Pancreas (tissue), 10 donors: ENCODE data around the gene SLCO2B1. TPM values are rescaled to one million over a fixed set of nuclear protein-coding genes. Genes with fewer than 3 reads are reported as not detected.
A peak's percentile ranks its signal among the peaks of the same experiment; 100 is the strongest.

Experiments used
- ATAC-seq, 4 donors: fragments of 200-7000 bp; cut with Tn5 transposase; one replicate each; pipeline versions ENCODE4 v1.8.0 to v1.9.1; 2020; ENCODE audit warnings: mild to moderate bottlenecking in 4 of 4, moderate library complexity in 4 of 4
- DNase-seq, 6 donors: peaks; one replicate each; pipeline ENCODE4 v3.0.0-alpha.2; 2020
- FAIRE-seq: peaks from 2 replicates; lab custom pipeline; 2012; peaks lifted over from hg19 to GRCh38; lab: Jason Lieb, UNC
- H3K27ac ChIP-seq, 4 donors: fragments of 200-600 bp; sonication (generic); 1 replicate in 3 of 4; 2 replicates in 1 of 4; pipeline versions ENCODE4 v1.5.0 to v1.8.0; 2020
- H3K27me3 ChIP-seq, 4 donors: fragments of 200-600 bp; one replicate each; pipeline ENCODE4 v1.8.0; 2021
- H3K36me3 ChIP-seq, 3 donors: fragments of 200-600 bp; sonication (generic) in 1 of 3; one replicate each; pipeline versions ENCODE4 v1.5.0 to v1.8.0; 2020 to 2021
- H3K4me1 ChIP-seq, 3 donors: fragments of 200-600 bp; one replicate each; pipeline ENCODE4 v1.8.0; 2021
- H3K4me3 ChIP-seq, 4 donors: fragments of 200-600 bp; sonication (generic) in 2 of 4; one replicate each; pipeline versions ENCODE4 v1.5.0 to v1.8.0; 2020 to 2021
- H3K9me3 ChIP-seq, 4 donors: fragments of 200-600 bp; one replicate each; pipeline ENCODE4 v1.8.0; 2021
- CTCF ChIP-seq, 4 donors: fragments of 200-600 bp; sonication (generic) in 3 of 4; IDR thresholded peaks; one replicate each; pipeline versions ENCODE4 v1.5.0 to v1.8.0; 2021; ENCODE audit warnings: antibody characterized with exemption in 4 of 4
- WGBS, 2 donors: extraction: QIAGEN DNeasy Blood & Tissue Kit; methylation state at CpG; one replicate each; pipeline ENCODE4 v1.1.7; 2013; 5-methylcytosine and 5-hydroxymethylcytosine counted together
- intact Hi-C, 3 donors: fragments of 100-400 bp; cut with DNase I; formaldehyde crosslinking; loops; one replicate each; pipeline versions ENCODE4 v1.11.1 to v1.14.2; 2022
- polyA plus RNA-seq, 2 donors: library from polyadenylated mRNA; stranded (reverse); fragments of 200-250 nt; gene quantifications; one replicate each; pipeline ENCODE4 v1.2.3, GENCODE V29; 2013
- total RNA-seq, 6 donors: library from RNA; stranded (reverse); fragmentation: NEBNext Ultra II Directional in 4 of 6; extraction: Animal tissue kit (Norgen Biotek cat#: 25700) in 4 of 6; gene quantifications; one replicate each; pipeline versions ENCODE4 v1.2.1 to v1.2.4, GENCODE V29; 2021 to 2023
- donor health status: healthy with polysubstance abuse.
- donor health status: DM: no; HTN: no; CAD: no; lungs with moderate emphysema.
- donor health status: DM: no; HTN: no; CAD: no.
- donor health status: control.
- donor health status: control.
- donor health status: Bipolar disorder and iron deficiency.
- donor health status: DM: yes; HTN: yes; CAD: no.
- donor health status: DM: no; HTN: no; CAD: no.
- donor health status: DM: no; HTN: no; CAD: no.
- donor health status: DM: yes; HTN: yes; CAD: no.

The SLCO2B1 gene
- total and polyA plus RNA-seq, 8 donors = 3.6 to 71.4 (median 25.9) TPM

GRCh38 chr11:75241036-75241905, 90.4 kb downstream of the SLCO2B1 start:
- peak; percentile 77 to 99 (median 91) for DNase-seq
- peaks cover 0 to 1% (median 0%) of the 10 kb centered on the region in 3 donors for H3K4me1 ChIP-seq
- FAIRE-seq = no peak
- no peaks in the 10 kb centered on the region for H3K9me3 ChIP-seq
- no peaks in the 10 kb centered on the region for H3K36me3 ChIP-seq
- no peak overlapping the region for H3K27ac ChIP-seq
- WGBS, 2 donors = 1 to 2% methylated on average over 109 to 140 of the region's 140 CpGs
- H3K27me3 ChIP-seq = peaks cover 0 to 4% (median 0%) of the 10 kb centered on the region in 4 donors
- peak overlapping the region in 3 of 4 donors; percentile 10 to 46 (median 32) for H3K4me3 ChIP-seq
- ATAC-seq = peak; percentile 91 to 98 (median 96)
- TF ChIP-seq CTCF (IDR thresholded peaks at IDR 0.05) = peak; percentile 79 to 86 (median 82)
- intact Hi-C loops = loop anchor here in 1 of 3 donors (10.0 kb wide), 2 partner anchors 216 to 306 kb away; no protein-coding TSS in a partner anchor

GRCh38 chr11:75241906-75242644, 91.2 kb downstream of the SLCO2B1 start:
- peak overlapping the region in 3 of 4 donors; percentile 10 to 46 (median 32) for H3K4me3 ChIP-seq
- WGBS, 2 donors = 13 to 14% methylated on average over 57 to 72 of the region's 72 CpGs
- H3K9me3 ChIP-seq = no peaks in the 10 kb centered on the region
- H3K27ac ChIP-seq = no peak overlapping the region
- no peaks in the 10 kb centered on the region for H3K36me3 ChIP-seq
- H3K27me3 ChIP-seq = peaks cover 0 to 4% (median 0%) of the 10 kb centered on the region in 4 donors
- H3K4me1 ChIP-seq = peaks cover 0 to 3% (median 0%) of the 10 kb centered on the region in 3 donors
- DNase-seq (no peak), ATAC-seq (peak in 1 of 4 donors; percentile 24), FAIRE-seq (no peak)
- intact Hi-C loops = loop anchor here in 1 of 3 donors (10.0 kb wide), 2 partner anchors 217 to 307 kb away; no protein-coding TSS in a partner anchor
- TF ChIP-seq CTCF (IDR thresholded peaks at IDR 0.05) = peak in 1 of 4 donors; percentile 4

DNA sequence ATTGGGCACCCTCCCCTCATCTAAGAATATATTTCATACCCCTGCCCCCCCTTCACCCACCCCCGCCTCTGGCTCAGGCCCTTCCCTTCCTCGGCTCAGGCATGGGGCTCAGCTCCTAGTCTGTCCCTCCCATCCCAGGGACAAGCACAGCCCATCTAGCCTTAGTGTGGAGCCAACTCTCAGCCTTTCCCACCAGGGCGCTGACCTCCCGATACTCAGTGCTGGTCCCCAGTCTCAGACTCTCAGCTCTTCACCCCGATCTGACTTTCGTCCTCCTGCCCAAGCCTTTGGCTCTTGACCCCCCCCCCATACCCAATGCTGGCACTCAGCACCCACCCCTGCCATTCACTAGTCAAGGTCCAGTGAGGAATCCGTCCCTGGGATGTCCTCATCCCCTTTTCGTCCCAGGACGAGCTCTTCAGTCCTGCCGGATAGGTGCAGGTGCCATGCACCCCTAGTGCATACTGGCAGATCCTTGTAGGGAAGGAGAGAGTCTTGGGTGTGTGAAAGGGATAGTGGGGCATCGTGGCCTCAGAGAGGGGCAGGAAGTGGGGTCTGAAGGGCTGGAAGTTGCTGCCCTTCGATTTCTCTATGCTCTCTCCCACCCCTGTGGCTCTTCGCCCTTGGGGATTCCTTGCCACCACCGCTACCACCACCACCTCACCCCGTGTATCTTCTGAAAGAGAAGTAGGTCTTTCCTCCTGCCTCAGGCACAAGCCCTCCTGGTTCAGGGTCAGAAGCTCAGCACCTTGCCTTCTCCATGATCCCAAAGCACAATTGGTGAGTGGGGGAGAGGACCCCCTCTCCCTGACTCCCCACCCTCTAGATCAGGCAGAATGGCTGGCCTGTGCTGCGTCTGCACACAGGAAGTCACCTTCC, 92.1 kb downstream of the SLCO2B1 start:
- Histone ChIP-seq H3K9me3 (no peaks in the 10 kb centered on the region), H3K4me3 (no peak overlapping the region), H3K36me3 (no peaks in the 10 kb centered on the region), H3K27ac (no peak overlapping the region), H3K27me3 (peaks cover 0 to 4% (median 0%) of the 10 kb centered on the region in 4 donors), H3K4me1 (peaks cover 0 to 3% (median 0%) of the 10 kb centered on the region in 3 donors)
- no peak for ATAC-seq
- DNase-seq = peak in 1 of 6 donors; percentile 52
- TF ChIP-seq CTCF (IDR thresholded peaks at IDR 0.05) = no peak
- intact Hi-C loops = loop anchor here in 1 of 3 donors (10.0 kb wide), 2 partner anchors 218 to 308 kb away; no protein-coding TSS in a partner anchor
- no peak for FAIRE-seq
- WGBS, 2 donors = 82 to 84% methylated on average over 16 of the region's 16 CpGs

DNA sequence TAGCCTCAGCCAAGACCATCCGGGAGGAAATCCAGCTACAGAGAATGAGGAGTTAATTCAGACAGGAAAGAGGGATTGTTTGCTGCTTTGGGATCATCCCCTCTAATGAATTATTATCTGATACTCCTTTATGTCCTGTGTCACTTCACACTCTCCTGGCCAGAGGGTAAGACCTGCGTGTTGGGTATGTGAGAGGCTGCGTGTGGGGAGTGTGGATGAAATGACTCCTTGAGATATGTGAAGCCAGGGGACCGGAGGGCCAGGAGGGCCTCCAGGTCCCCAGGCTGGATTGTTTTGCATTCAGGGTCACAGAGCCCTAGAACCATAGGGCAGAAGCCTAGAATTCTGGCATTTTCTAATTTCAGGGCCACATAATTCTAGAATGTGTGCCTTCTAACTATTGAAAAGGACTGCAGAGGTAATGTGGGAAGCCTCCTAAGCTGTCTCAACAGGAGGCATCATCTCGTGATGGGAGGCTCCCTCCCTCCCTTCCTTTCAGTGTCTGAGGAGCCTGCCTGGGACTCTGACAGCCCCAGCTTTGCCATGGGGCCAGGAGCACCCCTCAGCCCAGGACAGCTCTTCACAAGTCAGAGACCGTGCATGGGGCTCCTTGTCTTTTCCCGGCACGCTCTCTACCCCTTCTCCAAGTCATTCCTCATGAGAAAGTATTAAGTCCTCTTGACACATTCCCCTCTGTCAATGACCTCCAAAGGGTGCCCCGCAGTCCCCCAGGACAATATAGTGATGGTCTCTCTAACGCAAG, 93.3 kb downstream of the SLCO2B1 start:
- Histone ChIP-seq H3K4me1 (peaks cover 0 to 3% (median 3%) of the 10 kb centered on the region in 3 donors), H3K9me3 (no peaks in the 10 kb centered on the region), H3K4me3 (no peak overlapping the region), H3K27ac (no peak overlapping the region), H3K27me3 (peaks cover 0 to 4% (median 0%) of the 10 kb centered on the region in 4 donors), H3K36me3 (no peaks in the 10 kb centered on the region)
- no peak for TF ChIP-seq CTCF (IDR thresholded peaks at IDR 0.05)
- FAIRE-seq = no peak
- ATAC-seq = no peak
- intact Hi-C loops = loop anchor here in 1 of 3 donors (10.0 kb wide), 2 partner anchors 219 to 309 kb away; no protein-coding TSS in a partner anchor
- 82 to 89% methylated on average over 10 of the region's 10 CpGs for WGBS, 2 donors
- peak in 1 of 6 donors; percentile 19 for DNase-seq
